A549 treated with DMSO at 1 μM for 4 hours (cell line): Measurements from ENCODE around the gene RFNG. TPM values are rescaled to one million over a fixed set of nuclear protein-coding genes. Genes with fewer than 3 reads are reported as not detected.

ENCODE experiments used
- total RNA-seq: library from RNA; stranded (reverse); fragments of 200-300 nt; extraction: Qiagen RNA extraction; gene quantifications from 5 replicates; pipeline ENCODE4 v1.2.3, GENCODE V29; 2022; ENCODE audit warnings: low read depth

Gene RFNG, protein sequence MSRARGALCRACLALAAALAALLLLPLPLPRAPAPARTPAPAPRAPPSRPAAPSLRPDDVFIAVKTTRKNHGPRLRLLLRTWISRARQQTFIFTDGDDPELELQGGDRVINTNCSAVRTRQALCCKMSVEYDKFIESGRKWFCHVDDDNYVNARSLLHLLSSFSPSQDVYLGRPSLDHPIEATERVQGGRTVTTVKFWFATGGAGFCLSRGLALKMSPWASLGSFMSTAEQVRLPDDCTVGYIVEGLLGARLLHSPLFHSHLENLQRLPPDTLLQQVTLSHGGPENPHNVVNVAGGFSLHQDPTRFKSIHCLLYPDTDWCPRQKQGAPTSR
- 18.6 to 24.2 TPM (median 23.3 TPM) in 5 replicates for total RNA-seq

DNA sequence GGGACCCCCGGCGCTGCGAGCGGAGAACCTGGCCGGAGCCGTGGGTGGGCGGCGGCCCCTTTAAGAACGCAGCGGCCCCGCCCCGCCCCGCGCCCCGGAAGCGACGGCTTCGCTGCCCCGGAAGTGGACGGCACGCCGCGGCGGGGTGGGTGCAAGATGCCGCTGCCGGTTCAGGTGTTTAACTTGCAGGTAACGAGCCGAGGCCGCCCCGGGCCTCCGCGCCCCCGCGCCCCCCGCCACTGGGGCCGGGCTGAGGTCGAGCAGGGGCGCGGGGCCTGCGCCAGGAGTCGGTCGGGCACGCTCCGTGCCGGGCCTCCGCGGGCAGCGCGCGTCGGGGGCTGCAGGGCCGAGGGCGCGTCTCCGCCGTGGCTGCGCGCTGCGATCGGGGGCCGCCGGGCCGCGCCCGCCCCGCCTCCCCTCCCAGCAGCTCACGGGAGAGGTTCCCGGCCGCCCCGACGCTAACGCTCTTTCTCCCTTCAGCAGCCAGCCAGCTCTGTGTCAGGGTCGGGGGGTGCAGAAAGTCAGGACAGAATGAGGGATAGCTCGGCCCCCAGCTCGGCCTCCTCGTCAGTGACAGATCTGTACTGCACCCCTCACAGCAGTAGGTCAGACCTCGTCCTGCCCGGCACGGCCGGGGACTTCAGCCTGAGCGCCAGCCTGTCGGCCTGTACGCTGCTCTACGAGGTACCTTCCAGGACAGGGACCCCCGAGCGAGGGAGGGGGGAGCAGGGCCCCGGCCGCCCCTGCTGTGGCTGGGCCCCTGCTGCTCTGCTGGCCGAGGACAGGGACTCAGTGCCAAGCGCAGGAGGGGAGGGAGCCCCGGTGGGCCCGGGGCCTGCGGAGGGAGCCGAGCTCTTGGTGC lies at the start of gene RFNG, which contains the start of gene GPS1:
RFNG (minus strand) TSS at position 36 of the 862 bp plus-strand sequence. CDS start 45 bp downstream, outside the sequence.
GPS1 (plus strand) TSS at position 123 of the 862 bp plus-strand sequence; CDS start at position 157, 34 bp downstream.

DNA sequence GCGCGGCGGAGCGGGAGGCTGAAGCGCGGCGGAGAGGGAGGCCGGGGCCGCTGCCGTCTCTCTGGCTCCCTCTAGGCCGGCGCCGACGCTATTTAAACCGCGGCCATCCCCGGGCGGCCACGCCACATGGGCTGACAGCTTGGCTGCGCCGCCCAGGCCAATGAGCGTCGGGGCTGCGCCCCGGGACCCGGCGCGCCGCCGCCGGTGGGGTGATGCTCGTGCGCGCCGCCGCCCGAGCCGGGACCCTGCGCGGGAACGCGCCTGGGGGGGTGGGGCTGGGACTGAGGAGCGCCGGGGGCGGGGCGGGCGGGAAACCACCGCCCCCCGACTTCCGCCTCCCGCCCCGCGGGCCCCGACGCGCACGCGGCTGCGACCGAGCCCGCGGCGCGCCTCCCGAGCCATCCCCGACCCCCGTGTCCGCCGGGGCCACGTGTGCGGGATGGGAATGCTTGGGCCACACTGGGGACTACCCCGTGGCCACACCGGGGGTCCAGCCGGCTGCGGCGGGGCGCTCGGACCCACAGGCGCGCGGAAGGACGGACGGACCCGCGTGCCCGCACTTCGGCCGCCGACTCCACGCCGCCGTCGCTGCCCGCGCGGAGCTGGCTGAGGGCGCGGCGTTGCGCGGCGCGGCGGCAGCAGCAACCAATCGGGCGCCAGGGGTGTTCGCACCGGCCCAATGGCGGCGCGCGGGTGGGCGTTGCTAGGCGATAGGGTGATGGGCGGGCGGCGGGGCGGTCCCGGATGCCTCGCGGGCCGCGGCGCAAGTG lies 46.7 kb upstream of the RFNG start, which contains the start of gene FASN:
FASN (minus strand) TSS at position 68 of the 770 bp plus-strand sequence. CDS start 1,791 bp downstream, outside the sequence.

DNA sequence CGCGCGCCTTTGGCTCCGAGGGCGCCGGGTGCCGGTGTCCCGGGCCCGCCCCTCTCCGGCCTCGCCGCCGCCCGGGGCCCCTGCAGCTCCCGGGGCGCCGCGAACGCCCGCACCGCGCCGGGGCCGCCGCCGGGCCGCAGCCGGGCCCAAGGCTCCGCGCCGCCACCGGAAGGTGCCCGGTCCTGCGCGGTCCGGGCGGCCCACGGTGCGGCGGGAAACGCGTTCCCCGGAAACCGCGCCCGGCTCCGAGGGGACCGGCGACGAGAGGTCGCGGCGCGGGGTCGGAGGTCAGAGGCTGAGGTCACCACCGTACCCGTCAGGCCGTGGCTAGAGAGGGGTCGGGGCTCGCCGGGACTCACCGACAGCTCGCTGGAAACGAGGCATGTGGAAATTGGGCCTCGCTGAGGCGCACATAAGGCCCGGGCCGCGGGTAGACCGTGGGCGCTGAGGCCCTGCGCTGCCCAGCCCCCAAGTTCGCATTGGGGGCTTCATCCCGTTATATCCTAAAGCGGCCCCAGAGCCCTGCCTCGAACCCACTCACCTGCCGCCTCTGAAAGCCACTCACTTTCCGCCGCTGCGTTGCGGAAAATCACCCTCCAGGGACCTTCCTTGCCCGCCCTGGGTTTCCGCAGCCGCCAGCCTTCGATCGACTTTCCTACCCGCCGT lies 14.2 kb upstream of the RFNG start, which contains the start of gene DUS1L:
DUS1L (minus strand) TSS at position 167 of the 666 bp plus-strand sequence. CDS start 745 bp downstream, outside the sequence.

DNA sequence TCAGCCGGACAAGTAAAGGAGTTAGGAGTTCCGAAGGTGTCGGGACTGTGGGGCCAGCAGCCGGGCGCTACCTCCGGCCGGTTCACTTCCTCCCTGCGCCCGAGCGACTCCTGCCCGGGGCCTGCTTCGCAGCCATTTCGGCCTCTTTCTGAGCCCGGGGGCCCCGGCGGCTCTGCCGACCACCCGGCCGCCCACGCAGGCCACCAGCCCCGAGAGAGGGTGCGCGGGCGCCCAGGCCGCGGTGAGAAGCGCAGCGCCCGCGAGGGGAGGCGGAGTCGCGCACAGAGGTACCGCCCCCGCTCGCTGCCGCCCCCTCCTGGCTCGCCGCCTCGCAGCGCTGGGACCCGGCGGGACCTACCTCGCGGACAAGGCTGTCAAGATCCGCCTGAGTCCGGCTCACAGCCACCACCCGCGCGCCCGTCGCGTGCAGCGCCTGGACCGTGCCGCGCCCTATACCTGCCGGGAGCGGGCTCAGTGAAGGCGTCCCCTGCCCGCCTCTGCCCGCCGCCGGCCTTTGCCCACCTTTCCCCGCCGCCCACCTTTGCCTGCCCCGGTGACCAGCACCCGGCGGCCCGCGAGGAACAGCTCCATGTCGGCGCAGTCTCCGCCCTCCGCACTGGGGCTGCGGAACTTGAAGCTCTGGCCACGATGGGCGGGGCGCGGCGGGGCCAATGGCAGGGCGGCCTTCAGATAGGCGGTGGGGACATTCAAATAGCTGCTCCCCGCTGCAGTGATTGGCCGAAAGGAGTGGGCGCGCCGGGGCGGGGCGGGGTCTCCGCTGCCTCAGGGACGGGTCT lies 14.3 kb downstream of the RFNG start, which contains the start of gene DCXR:
DCXR (minus strand) TSS at position 606 of the 797 bp plus-strand sequence; CDS start at position 591, 15 bp downstream.

DNA sequence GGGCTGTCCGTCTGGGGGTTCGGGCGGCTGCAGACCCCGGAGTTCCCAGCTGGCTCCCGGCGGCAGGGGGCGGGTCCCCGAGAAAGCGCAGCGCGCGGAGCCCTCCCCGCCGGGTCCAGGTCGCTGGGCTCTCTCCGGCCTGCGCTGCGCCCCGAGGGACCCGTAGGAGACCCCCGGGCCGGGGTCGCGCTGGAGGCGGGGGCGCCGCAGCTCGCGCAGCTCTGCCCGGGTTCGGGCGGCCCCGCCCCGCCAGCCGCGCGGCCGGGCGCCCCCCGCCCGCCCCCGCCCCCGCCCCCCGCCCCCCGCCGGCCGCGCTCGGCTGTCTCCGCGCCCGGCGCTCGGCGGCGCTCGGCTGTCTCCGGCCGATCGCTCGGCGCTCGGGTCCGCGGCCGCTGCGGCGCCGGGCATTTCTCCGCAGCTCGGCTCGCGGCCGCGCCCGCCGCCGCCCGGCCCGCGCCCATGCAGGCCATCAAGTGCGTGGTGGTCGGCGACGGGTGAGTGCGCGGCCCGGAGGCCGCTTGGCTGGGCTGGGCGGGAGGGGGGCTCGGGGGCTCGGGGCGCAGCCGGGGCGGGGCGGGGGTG lies 20.2 kb downstream of the RFNG start, which contains the start of gene RAC3:
RAC3 (plus strand) TSS at position 376 of the 582 bp plus-strand sequence; CDS start at position 460, 84 bp downstream.

DNA sequence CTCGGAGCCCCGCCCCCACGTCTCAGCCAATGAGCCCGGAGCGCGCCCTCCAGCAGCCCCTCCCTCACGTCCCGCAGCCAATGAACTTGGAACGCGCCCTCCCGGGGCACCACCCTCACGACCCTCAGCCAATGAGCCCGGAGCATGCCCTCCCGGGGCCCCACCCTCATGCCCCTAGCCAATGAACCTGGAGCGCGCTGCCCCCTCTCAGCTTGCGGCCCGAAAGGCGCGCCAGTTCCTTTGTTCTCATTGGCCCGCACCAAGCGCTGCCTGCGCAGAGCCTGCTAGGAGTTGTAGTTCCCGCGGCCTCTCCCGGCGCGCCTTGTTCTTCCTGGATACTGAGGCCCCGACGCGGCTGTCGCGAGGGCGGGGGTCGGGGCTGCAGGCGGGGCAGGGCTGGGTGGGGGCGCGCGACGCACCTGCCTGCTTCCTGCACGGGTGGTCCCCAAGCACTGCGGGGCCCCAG lies 28.6 kb downstream of the RFNG start, which contains the start of gene LRRC45:
LRRC45 (plus strand) TSS at position 325 of the 466 bp plus-strand sequence. CDS start 339 bp downstream, outside the sequence.

DNA sequence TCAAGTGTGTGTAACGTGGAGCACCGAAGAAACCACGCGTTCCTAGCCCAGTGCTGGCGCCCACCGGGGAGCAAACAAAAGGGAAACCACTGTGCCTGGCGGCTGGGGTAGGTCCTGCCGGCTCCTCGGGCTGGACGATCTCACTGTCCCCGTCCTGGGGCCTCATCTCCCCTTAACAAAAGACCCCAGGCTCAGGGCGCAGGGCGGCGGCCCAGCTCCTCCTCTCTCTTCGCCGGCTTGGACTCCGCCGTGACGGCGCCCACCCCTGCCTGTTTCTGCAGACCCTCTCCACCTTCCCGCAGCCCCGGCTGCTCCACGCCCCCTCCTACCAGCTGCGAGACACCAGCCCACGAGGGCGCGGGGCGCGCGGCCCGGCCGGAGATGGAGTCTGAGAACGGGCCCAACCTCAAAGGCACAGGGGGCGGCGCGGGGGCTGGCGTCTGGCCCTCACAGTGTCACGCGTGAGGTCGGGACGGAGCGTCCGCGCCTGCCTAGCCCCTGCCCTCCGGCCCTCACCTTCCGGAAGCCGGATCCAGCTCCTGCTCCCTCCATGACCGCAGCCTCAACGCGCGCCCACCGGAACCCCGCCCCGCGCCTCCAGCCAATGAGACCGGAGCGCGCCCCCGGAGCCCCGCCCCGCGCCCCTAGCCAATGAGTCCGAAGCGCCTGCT lies 29.2 kb downstream of the RFNG start, which contains the start of gene CENPX:
CENPX (minus strand) TSS at position 569 of the 671 bp plus-strand sequence; CDS start at position 552, 17 bp downstream.

Other genes with a start within 250 kb of the RFNG start
- 0.26 to 0.56 TPM (median 0.38 TPM) in 5 replicates for gene GCGR, start 247.7 kb downstream of the RFNG start, total RNA-seq
- 87.6 to 104 TPM (median 95.6 TPM) in 5 replicates for gene MCRIP1, start 218.5 kb downstream of the RFNG start, total RNA-seq
- gene PPP1R27, start 216.8 kb downstream of the RFNG start, total RNA-seq = 0.22 TPM in 1 of 5 replicates, not detected in the others
- gene P4HB, start 191.3 kb downstream of the RFNG start, total RNA-seq = 652 to 813 TPM (median 701 TPM) in 5 replicates
- 502 to 666 TPM (median 606 TPM) in 5 replicates for gene ARHGDIA, start 180.5 kb downstream of the RFNG start, total RNA-seq
- gene ALYREF, start 160.2 kb downstream of the RFNG start, total RNA-seq = 170 to 259 TPM (median 230 TPM) in 5 replicates
- 205 to 282 TPM (median 254 TPM) in 5 replicates for gene ANAPC11, start 160.1 kb downstream of the RFNG start, total RNA-seq
- gene NPB, start 149.6 kb downstream of the RFNG start, total RNA-seq = 0.34 to 0.62 TPM (median 0.56 TPM) in 5 replicates
- 14.0 to 16.6 TPM (median 15.6 TPM) in 5 replicates for gene PCYT2, start 140.4 kb downstream of the RFNG start, total RNA-seq
- gene SIRT7, start 133.6 kb downstream of the RFNG start, total RNA-seq = 34.9 to 52.3 TPM (median 41.3 TPM) in 5 replicates
- 40.9 to 49.9 TPM (median 42.9 TPM) in 5 replicates for gene MAFG, start 124.1 kb downstream of the RFNG start, total RNA-seq
- gene PYCR1, start 114.5 kb downstream of the RFNG start, total RNA-seq = 72.2 to 97.2 TPM (median 89.1 TPM) in 5 replicates
- gene MYADML2, start 104.6 kb downstream of the RFNG start, total RNA-seq = not detected in 5 replicates
- 0.26 to 0.59 TPM (median 0.34 TPM) in 5 replicates for gene NOTUM, start 90.6 kb downstream of the RFNG start, total RNA-seq
- 19.1 to 31.5 TPM (median 27.7 TPM) in 5 replicates for gene ASPSCR1, start 74.2 kb downstream of the RFNG start, total RNA-seq
- gene CENPX, start 28.9 kb downstream of the RFNG start, total RNA-seq = 156 to 199 TPM (median 185 TPM) in 5 replicates
- 7.7 to 18.4 TPM (median 14.2 TPM) in 5 replicates for gene LRRC45, start 28.5 kb downstream of the RFNG start, total RNA-seq
- 23.0 to 39.7 TPM (median 30.7 TPM) in 5 replicates for gene RAC3, start 20.1 kb downstream of the RFNG start, total RNA-seq
- gene DCXR, start 14.1 kb downstream of the RFNG start, total RNA-seq = 71.7 to 103 TPM (median 92.2 TPM) in 5 replicates
- 117 to 153 TPM (median 134 TPM) in 5 replicates for gene GPS1, start 87 bp upstream of the RFNG start, total RNA-seq
- 78.0 to 146 TPM (median 137 TPM) in 5 replicates for gene DUS1L, start 14.0 kb upstream of the RFNG start, total RNA-seq
- gene FASN, start 46.4 kb upstream of the RFNG start, total RNA-seq = 117 to 149 TPM (median 134 TPM) in 5 replicates
- 20.0 to 27.7 TPM (median 22.9 TPM) in 5 replicates for gene CCDC57, start 161.0 kb upstream of the RFNG start, total RNA-seq
- 79.9 to 109 TPM (median 96.9 TPM) in 5 replicates for gene SLC16A3, start 177.2 kb upstream of the RFNG start, total RNA-seq
- gene CSNK1D, start 221.9 kb upstream of the RFNG start, total RNA-seq = 143 to 161 TPM (median 155 TPM) in 5 replicates